NT2/D1 (cell line): ENCODE results near the gene FOXD4L6.
"Not testable (repeated sequence)": the region's sequence is repeated elsewhere in the genome, so short reads cannot be mapped to it uniquely, and the experiment has no call there.

Source experiments
- SUZ12 ChIP-seq: IDR thresholded peaks from 2 replicates; pipeline ENCODE4 v1.6.1; 2011; ENCODE audit not compliant: insufficient read length, insufficient read depth; ENCODE audit errors: extremely low read depth
- YY1 ChIP-seq: IDR thresholded peaks from 2 replicates; pipeline ENCODE4 v1.6.1; 2011; ENCODE audit not compliant: insufficient read length, insufficient read depth
- ZNF274 ChIP-seq: IDR thresholded peaks from 2 replicates; pipeline ENCODE4 v1.6.1; 2011; ENCODE audit warnings: mild to moderate bottlenecking, low read depth, low read length

DNA sequence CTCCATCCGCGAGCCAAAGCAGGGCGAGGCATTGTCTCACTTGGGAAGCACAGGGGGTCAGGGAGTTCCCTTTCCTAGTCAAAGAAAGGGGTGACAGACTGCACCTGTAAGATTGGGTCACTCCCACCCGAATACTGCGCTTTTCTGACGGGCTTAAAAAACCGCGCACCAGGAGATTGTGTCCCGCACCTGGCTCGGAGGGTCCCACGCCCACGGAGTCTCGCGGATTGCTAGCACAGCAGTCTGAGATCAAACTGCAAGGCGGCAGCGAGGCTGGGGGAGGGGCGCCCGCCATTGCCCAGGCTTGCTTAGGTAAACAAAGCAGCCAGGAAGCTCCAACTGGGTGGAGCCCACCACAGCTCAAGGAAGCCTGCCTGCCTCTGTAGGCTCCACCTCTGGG is 21.6 kb upstream of the FOXD4L6 start:
- TF ChIP-seq ZNF274, YY1, SUZ12: not testable (repeated sequence)
